ENCODE data around the gene XRCC5. TPM values are rescaled to one million over a fixed set of nuclear protein-coding genes. Genes with fewer than 3 reads are reported as not detected.

XRCC5 gene
- total RNA-seq, 5 donors from 2014 or later (not counting 1 experiment from before 2014, with no cell fraction given): 187 to 219 (median 202) TPM

GRCh38 chr2:216242365-216242764 lies 133.2 kb downstream of the XRCC5 start:
- ChIA-PET POLR2A (no interaction called here), CTCF (no interaction called here)
- ATAC-seq (replicated peaks in 1 of 4): no peak
- peaks cover 2 to 9% (median 4%) of the 10 kb centered on the region in 3 donors for H3K4me1 Mint-ChIP-seq
- no peaks in the 10 kb centered on the region for H3K9me3 Mint-ChIP-seq
- no peak for DNase-seq
- Histone ChIP-seq H3K4me1 (ENCODE audit: control insufficient read depth in 1 of 2, extremely low read depth in 1 of 2, insufficient read depth in 2 of 2, low read length in 2 of 2) (no peaks in the 10 kb centered on the region), H3K4me3 (ENCODE audit: control insufficient read depth in 1 of 2, extremely low read depth in 1 of 2, low read length in 1 of 2) (no peak overlapping the region), H3K36me3 (ENCODE audit: control insufficient read depth in 2 of 2, extremely low read depth in 1 of 2, insufficient read depth in 1 of 2, low read length in 1 of 2) (no peaks in the 10 kb centered on the region), H3K27ac (ENCODE audit: low read length) (no peak overlapping the region), H3K9me3 (no peaks in the 10 kb centered on the region), H3K27me3 (replicated peaks in 1 of 2; ENCODE audit: control insufficient read depth in 2 of 2, extremely low read depth in 1 of 2, insufficient read depth in 2 of 2, low read length in 1 of 2) (no peaks in the 10 kb centered on the region)
- WGBS (ENCODE audit: insufficient coverage): 95% methylated on average over 3 of the region's 6 CpGs
- no peak overlapping the region for H3K27ac Mint-ChIP-seq
- H3K27me3 Mint-ChIP-seq: no peaks in the 10 kb centered on the region
- no peak overlapping the region for H3K4me3 Mint-ChIP-seq
- H3K36me3 Mint-ChIP-seq: no peaks in the 10 kb centered on the region

GRCh38 chr2:216243026-216243425 lies 133.9 kb downstream of the XRCC5 start:
- Mint-ChIP-seq H3K4me3 (no peak overlapping the region), H3K27ac (no peak overlapping the region), H3K36me3 (no peaks in the 10 kb centered on the region), H3K4me1 (peaks cover 2 to 9% (median 4%) of the 10 kb centered on the region in 3 donors), H3K27me3 (no peaks in the 10 kb centered on the region), H3K9me3 (no peaks in the 10 kb centered on the region)
- no peaks in the 10 kb centered on the region for H3K9me3 ChIP-seq
- no peak for ATAC-seq (replicated peaks in 1 of 4)
- WGBS (ENCODE audit: insufficient coverage): 90% methylated on average over 1 of the region's 3 CpGs
- ChIA-PET CTCF (no interaction called here), POLR2A (no interaction called here)
- H3K27ac ChIP-seq (ENCODE audit: low read length): no peak overlapping the region
- DNase-seq: no peak
- H3K4me1 ChIP-seq (ENCODE audit: control insufficient read depth in 1 of 2, extremely low read depth in 1 of 2, insufficient read depth in 2 of 2, low read length in 2 of 2): no peaks in the 10 kb centered on the region
- no peak overlapping the region for H3K4me3 ChIP-seq (ENCODE audit: control insufficient read depth in 1 of 2, extremely low read depth in 1 of 2, low read length in 1 of 2)
- H3K36me3 ChIP-seq (ENCODE audit: control insufficient read depth in 2 of 2, extremely low read depth in 1 of 2, insufficient read depth in 1 of 2, low read length in 1 of 2): no peaks in the 10 kb centered on the region
- no peaks in the 10 kb centered on the region for H3K27me3 ChIP-seq (replicated peaks in 1 of 2; ENCODE audit: control insufficient read depth in 2 of 2, extremely low read depth in 1 of 2, insufficient read depth in 2 of 2, low read length in 1 of 2)

GRCh38 chr2:216245391-216245975 lies 136.3 kb downstream of the XRCC5 start:
- H3K27me3 ChIP-seq (replicated peaks in 1 of 2; ENCODE audit: control insufficient read depth in 2 of 2, extremely low read depth in 1 of 2, insufficient read depth in 2 of 2, low read length in 1 of 2): no peaks in the 10 kb centered on the region
- H3K36me3 Mint-ChIP-seq: no peaks in the 10 kb centered on the region
- 80% methylated on average over 5 of the region's 6 CpGs for whole genome bisulfite sequencing (ENCODE audit: insufficient coverage)
- no peaks in the 10 kb centered on the region for H3K9me3 ChIP-seq
- ChIA-PET CTCF (no interaction called here), POLR2A (no interaction called here)
- no peak overlapping the region for H3K4me3 Mint-ChIP-seq
- no peaks in the 10 kb centered on the region for H3K4me1 ChIP-seq (ENCODE audit: control insufficient read depth in 1 of 2, extremely low read depth in 1 of 2, insufficient read depth in 2 of 2, low read length in 2 of 2)
- no peak for ATAC-seq (replicated peaks in 1 of 4)
- H3K9me3 Mint-ChIP-seq: peaks cover 0 to 5% (median 4%) of the 10 kb centered on the region in 3 donors
- no peak overlapping the region for H3K4me3 ChIP-seq (ENCODE audit: control insufficient read depth in 1 of 2, extremely low read depth in 1 of 2, low read length in 1 of 2)
- H3K36me3 ChIP-seq (ENCODE audit: control insufficient read depth in 2 of 2, extremely low read depth in 1 of 2, insufficient read depth in 1 of 2, low read length in 1 of 2): no peaks in the 10 kb centered on the region
- peaks cover 2 to 9% (median 4%) of the 10 kb centered on the region in 3 donors for H3K4me1 Mint-ChIP-seq
- H3K27ac Mint-ChIP-seq: no peak overlapping the region
- DNase-seq: no peak
- H3K27ac ChIP-seq (ENCODE audit: low read length): no peak overlapping the region
- no peaks in the 10 kb centered on the region for H3K27me3 Mint-ChIP-seq

- H3K4me1 ChIP-seq (ENCODE audit: control insufficient read depth in 1 of 2, extremely low read depth in 1 of 2, insufficient read depth in 2 of 2, low read length in 2 of 2): no peaks in the 10 kb centered on the region
- Mint-ChIP-seq H3K27ac (no peak overlapping the region), H3K36me3 (no peaks in the 10 kb centered on the region), H3K4me1 (peaks cover 2 to 9% (median 4%) of the 10 kb centered on the region in 3 donors), H3K4me3 (no peak overlapping the region), H3K27me3 (no peaks in the 10 kb centered on the region), H3K9me3 (peaks cover 0 to 5% (median 4%) of the 10 kb centered on the region in 3 donors)
- no CpG with 5 or more reads among the region's 3 CpGs for WGBS (ENCODE audit: insufficient coverage)
- DNase-seq: no peak
- POLR2A ChIA-PET: no interaction called here
- H3K36me3 ChIP-seq (ENCODE audit: control insufficient read depth in 2 of 2, extremely low read depth in 1 of 2, insufficient read depth in 1 of 2, low read length in 1 of 2): no peaks in the 10 kb centered on the region
- no peak overlapping the region for H3K27ac ChIP-seq (ENCODE audit: low read length)
- ATAC-seq (replicated peaks in 1 of 4): no peak
- H3K4me3 ChIP-seq (ENCODE audit: control insufficient read depth in 1 of 2, extremely low read depth in 1 of 2, low read length in 1 of 2): no peak overlapping the region
- no peaks in the 10 kb centered on the region for H3K9me3 ChIP-seq
- CTCF ChIA-PET: no interaction called here
- no peaks in the 10 kb centered on the region for H3K27me3 ChIP-seq (replicated peaks in 1 of 2; ENCODE audit: control insufficient read depth in 2 of 2, extremely low read depth in 1 of 2, insufficient read depth in 2 of 2, low read length in 1 of 2)
Measured at GRCh38 chr2:216246766-216247165, 137.6 kb downstream of the XRCC5 start.

Other genes starting within 250 kb of the XRCC5 start
- gene MREG, start 95.8 kb upstream of the XRCC5 start, total RNA-seq: 1 to 10 TPM; 4.6 to 7.5 (median 6.3) TPM
- gene PECR, start 27.5 kb upstream of the XRCC5 start, total RNA-seq: 10 to 100 TPM; 17.4 to 26.2 (median 20.6) TPM
- 1 to 10 TPM; 1.8 to 4.3 (median 3.1) TPM for gene TMEM169, start 27.4 kb upstream of the XRCC5 start, total RNA-seq

All from T-cell (primary cell).